BLaER1 treated with 17β-estradiol and CSF1 and Interleukin-3, amounts not matched to agents 10 nM and 100 nM (cell line): ENCODE data around the gene SDSL.

Experiments used
- H3K27ac ChIP-seq, 11 experiments: shearing (Covaris generic); formaldehyde crosslinking; 2 replicates each; pipeline ENCODE4 v1.8.1; 2022
- H3K27me3 ChIP-seq, 11 experiments: shearing (Covaris generic); formaldehyde crosslinking; 2 replicates each; pipeline ENCODE4 v1.8.1; 2022
- H3K36me3 ChIP-seq, 11 experiments: shearing (Covaris generic); formaldehyde crosslinking; 2 replicates each; pipeline ENCODE4 v1.8.1; 2022
- H3K4me1 ChIP-seq, 10 experiments: shearing (Covaris generic); formaldehyde crosslinking; 2 replicates each; pipeline ENCODE4 v1.8.1; 2022
- H3K4me2 ChIP-seq, 11 experiments: shearing (Covaris generic); formaldehyde crosslinking; 2 replicates each; pipeline ENCODE4 v1.8.1; 2022
- H3K4me3 ChIP-seq, 10 experiments: shearing (Covaris generic); formaldehyde crosslinking; 2 replicates each; pipeline ENCODE4 v1.8.1; 2022
- H3K9ac ChIP-seq, 11 experiments: shearing (Covaris generic); formaldehyde crosslinking; 2 replicates each; pipeline ENCODE4 v1.8.1; 2022
- H3K9me3 ChIP-seq, 11 experiments: shearing (Covaris generic); formaldehyde crosslinking; replicated peaks in 1 of 11; 2 replicates each; pipeline ENCODE4 v1.8.1; 2022
- H4K20me1 ChIP-seq, 11 experiments: shearing (Covaris generic); formaldehyde crosslinking; 2 replicates each; pipeline ENCODE4 v1.8.1; 2022
- Cebpa-rat ChIP-seq, 11 experiments: shearing (Covaris generic); IDR thresholded peaks; 2 replicates each; pipeline ENCODE4 v1.8.1; 2022

The SDSL gene

DNA sequence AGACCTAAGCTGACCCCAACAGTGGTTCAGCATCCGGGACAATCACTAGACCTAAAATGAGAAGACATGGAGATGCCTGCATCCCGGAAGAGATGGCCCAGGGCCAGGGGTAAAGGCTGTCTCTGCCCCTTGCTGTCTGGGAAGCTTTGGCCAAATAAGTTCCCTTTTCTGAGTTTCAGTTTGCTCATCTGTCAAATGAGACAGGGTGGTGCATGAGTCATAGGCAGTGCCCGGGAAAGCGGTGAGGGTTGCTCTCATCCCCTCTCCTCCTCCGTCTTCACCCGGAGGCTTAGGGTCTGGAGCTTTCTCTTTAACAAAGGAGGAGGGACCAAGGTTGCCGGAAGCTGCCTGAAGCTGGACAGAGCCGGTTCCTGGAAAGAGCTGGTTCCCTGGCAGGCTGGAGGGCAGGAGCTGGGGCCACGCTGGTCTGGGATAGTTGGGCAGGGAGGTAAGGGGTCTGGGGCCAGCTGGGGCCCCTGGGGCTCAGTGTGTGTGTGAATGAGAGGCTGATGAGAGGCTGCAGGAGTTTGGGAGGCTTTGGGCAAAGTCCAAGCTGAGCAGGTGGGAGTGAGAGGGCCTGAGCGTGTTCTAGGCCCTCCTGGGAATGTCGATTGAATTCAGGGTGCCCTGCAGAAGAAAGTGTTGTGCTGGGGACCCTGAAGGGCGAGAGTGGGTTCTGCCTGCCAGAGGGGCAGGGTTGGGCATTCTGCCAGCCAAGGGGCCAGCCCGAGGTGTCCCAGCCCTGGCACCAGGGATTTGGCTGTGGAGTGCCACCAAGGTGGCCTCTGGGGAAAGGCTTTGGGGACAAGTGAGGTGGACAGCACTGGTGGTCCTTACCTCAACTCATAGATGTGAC lies at the start of gene SDSL:
Gene SDSL (plus strand): TSS at position 351 of the 856 bp plus-strand sequence. CDS start 5,603 bp downstream, outside the sequence.
- H3K9me3 ChIP-seq, result no peaks in the 10 kb centered on the region
- peaks cover 8 to 16% (median 9%) of the 10 kb centered on the region in 11 experiments for H3K27me3 ChIP-seq
- TF ChIP-seq Cebpa-rat (IDR thresholded peaks at IDR 0.05), result no peak
- no peaks in the 10 kb centered on the region for H3K36me3 ChIP-seq
- H3K4me2 ChIP-seq, result peak within 1 kb of the TSS; percentile 54 to 99 (median 81)
- H4K20me1 ChIP-seq, result no peaks in the 10 kb centered on the region; a peak in 1 of 22 replicates
- H3K4me1 ChIP-seq, result peaks cover 14 to 70% (median 25%) of the 10 kb centered on the region in 10 experiments
- H3K4me3 ChIP-seq, result peak within 1 kb of the TSS in 8 of 10 experiments; percentile 28 to 68 (median 56); a peak in 14 of 20 replicates
- peak within 1 kb of the TSS; percentile 15 to 91 (median 68); a peak in 18 of 22 replicates for H3K9ac ChIP-seq
- peak within 1 kb of the TSS; percentile 21 to 86 (median 76); a peak in 19 of 22 replicates for H3K27ac ChIP-seq

DNA sequence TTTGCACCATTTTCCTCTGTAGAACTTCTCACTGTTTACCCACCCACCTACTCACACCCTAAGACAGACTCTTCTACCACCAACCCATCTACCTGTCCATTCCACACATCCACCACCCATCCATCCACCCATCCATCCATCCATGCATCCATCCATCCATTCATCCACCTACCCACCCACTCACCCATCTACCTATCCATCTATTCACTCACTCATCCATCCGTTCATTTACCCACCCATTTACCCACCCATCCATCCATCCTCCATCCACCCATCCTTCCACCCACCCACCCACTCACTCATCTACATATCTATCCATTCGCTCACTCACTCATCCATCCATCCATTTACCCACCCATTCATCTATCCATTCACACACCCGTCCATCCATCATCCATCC lies 48.7 kb upstream of the SDSL start:
- H4K20me1 ChIP-seq, result peaks cover 0 to 46% (median 6%) of the 10 kb centered on the region in 11 experiments; a peak in 12 of 22 replicates
- no peak overlapping the region for H3K4me2 ChIP-seq
- peaks cover 8 to 24% (median 20%) of the 10 kb centered on the region in 10 experiments; a peak in 19 of 20 replicates for H3K4me1 ChIP-seq
- TF ChIP-seq Cebpa-rat (IDR thresholded peaks at IDR 0.05), result no peak
- peaks cover 0 to 13% (median 0%) of the 10 kb centered on the region in 11 experiments; a peak in 5 of 22 replicates for H3K9me3 ChIP-seq
- H3K27ac ChIP-seq, result no peak overlapping the region
- H3K27me3 ChIP-seq, result peaks cover 0 to 5% (median 0%) of the 10 kb centered on the region in 11 experiments; a peak in 1 of 22 replicates
- H3K9ac ChIP-seq, result no peak overlapping the region
- no peak overlapping the region for H3K4me3 ChIP-seq
- peaks cover 5 to 89% (median 22%) of the 10 kb centered on the region in 11 experiments; a peak in 15 of 22 replicates for H3K36me3 ChIP-seq

- H3K27ac ChIP-seq, result no peak overlapping the region
- no peak overlapping the region for H3K4me2 ChIP-seq
- H4K20me1 ChIP-seq, result peaks cover 0 to 41% (median 6%) of the 10 kb centered on the region in 11 experiments; a peak in 11 of 22 replicates
- TF ChIP-seq Cebpa-rat (IDR thresholded peaks at IDR 0.05), result no peak
- no peak overlapping the region for H3K9ac ChIP-seq
- peaks cover 8 to 24% (median 20%) of the 10 kb centered on the region in 10 experiments; a peak in 19 of 20 replicates for H3K4me1 ChIP-seq
- H3K27me3 ChIP-seq, result peaks cover 0 to 5% (median 0%) of the 10 kb centered on the region in 11 experiments; a peak in 1 of 22 replicates
- peaks cover 5 to 91% (median 22%) of the 10 kb centered on the region in 11 experiments; a peak in 15 of 22 replicates for H3K36me3 ChIP-seq
- peaks cover 0 to 13% (median 0%) of the 10 kb centered on the region in 11 experiments; a peak in 5 of 22 replicates for H3K9me3 ChIP-seq
- no peak overlapping the region for H3K4me3 ChIP-seq
Measured at GRCh38 chr12:113373969-113374368, 48.2 kb upstream of the SDSL start.

GRCh38 chr12:113374823-113375428 lies 47.3 kb upstream of the SDSL start:
- Histone ChIP-seq H3K9ac (no peak overlapping the region), H3K4me1 (peaks cover 8 to 24% (median 20%) of the 10 kb centered on the region in 10 experiments; a peak in 19 of 20 replicates), H3K4me2 (no peak overlapping the region; a peak in 1 of 22 replicates), H4K20me1 (peaks cover 0 to 32% (median 6%) of the 10 kb centered on the region in 11 experiments; a peak in 9 of 22 replicates), H3K27ac (no peak overlapping the region), H3K4me3 (no peak overlapping the region), H3K27me3 (peaks cover 0 to 5% (median 0%) of the 10 kb centered on the region in 11 experiments; a peak in 1 of 22 replicates), H3K36me3 (peaks cover 5 to 95% (median 22%) of the 10 kb centered on the region in 11 experiments; a peak in 15 of 22 replicates), H3K9me3 (peaks cover 0 to 13% (median 0%) of the 10 kb centered on the region in 11 experiments; a peak in 5 of 22 replicates)
- no peak for TF ChIP-seq Cebpa-rat (IDR thresholded peaks at IDR 0.05)

DNA sequence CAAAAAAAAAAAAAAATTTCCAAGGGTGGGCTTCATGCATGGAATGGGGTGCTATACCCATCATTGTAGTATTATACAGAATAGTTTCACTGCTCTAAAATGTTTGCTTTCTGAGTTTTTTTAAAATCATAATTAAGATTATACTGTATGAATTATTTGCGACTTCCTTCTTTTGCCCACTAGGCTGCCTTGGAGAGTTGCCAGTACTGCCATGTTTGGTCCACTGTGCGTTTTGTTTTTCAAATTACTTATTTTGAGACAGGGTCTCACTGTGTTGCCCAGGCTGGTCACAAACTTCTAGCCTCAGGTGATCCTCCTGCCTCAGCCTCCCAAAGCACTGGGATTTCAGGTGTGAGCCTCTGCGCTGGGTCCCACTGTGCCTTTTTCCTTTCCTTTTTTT lies 43.9 kb upstream of the SDSL start:
- Histone ChIP-seq H3K4me2 (no peak overlapping the region), H3K9ac (no peak overlapping the region), H4K20me1 (peaks cover 0 to 17% (median 0%) of the 10 kb centered on the region in 11 experiments; a peak in 3 of 22 replicates), H3K4me3 (no peak overlapping the region), H3K27me3 (peaks cover 0 to 5% (median 0%) of the 10 kb centered on the region in 11 experiments; a peak in 1 of 22 replicates), H3K4me1 (peaks cover 0 to 13% (median 8%) of the 10 kb centered on the region in 10 experiments; a peak in 10 of 20 replicates), H3K27ac (no peak overlapping the region), H3K36me3 (peaks cover 5 to 96% (median 22%) of the 10 kb centered on the region in 11 experiments; a peak in 16 of 22 replicates), H3K9me3 (peaks cover 0 to 13% (median 0%) of the 10 kb centered on the region in 11 experiments; a peak in 5 of 22 replicates)
- TF ChIP-seq Cebpa-rat (IDR thresholded peaks at IDR 0.05), result no peak

DNA sequence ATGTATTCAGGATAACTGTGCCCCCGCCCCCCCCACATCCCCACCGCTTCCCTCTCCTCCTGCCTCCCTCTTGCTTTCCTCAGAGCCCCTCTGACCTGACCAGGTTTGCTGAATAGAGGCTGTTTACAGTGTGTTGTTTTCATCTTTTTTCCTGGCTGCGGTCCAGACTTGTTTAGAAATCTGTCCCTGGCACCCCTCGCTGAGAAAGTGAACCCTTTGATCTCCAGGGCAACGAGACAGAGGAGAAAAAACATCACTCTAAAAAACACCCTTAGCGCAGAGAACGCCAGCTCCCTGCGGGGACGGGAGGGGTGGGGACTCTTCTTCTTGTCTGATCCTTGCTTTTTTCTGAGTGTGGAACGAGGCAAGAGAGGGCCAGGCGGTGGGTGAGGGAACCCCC lies 41.0 kb upstream of the SDSL start:
- H3K9me3 ChIP-seq, result no peaks in the 10 kb centered on the region
- no peak overlapping the region for H3K4me3 ChIP-seq
- H4K20me1 ChIP-seq, result peaks cover 0 to 17% (median 0%) of the 10 kb centered on the region in 11 experiments; a peak in 3 of 22 replicates

GRCh38 chr12:113382206-113382605 lies 40.0 kb upstream of the SDSL start:
- Histone ChIP-seq H3K27me3 (peaks cover 0 to 5% (median 0%) of the 10 kb centered on the region in 11 experiments; a peak in 1 of 22 replicates), H3K9me3 (no peaks in the 10 kb centered on the region), H3K4me2 (no peak overlapping the region), H3K9ac (no peak overlapping the region), H3K36me3 (peaks cover 0 to 99% (median 12%) of the 10 kb centered on the region in 11 experiments; a peak in 13 of 22 replicates), H3K4me3 (no peak overlapping the region), H3K27ac (no peak overlapping the region), H3K4me1 (no peaks in the 10 kb centered on the region), H4K20me1 (peaks cover 0 to 17% (median 0%) of the 10 kb centered on the region in 11 experiments; a peak in 4 of 22 replicates)
- TF ChIP-seq Cebpa-rat (IDR thresholded peaks at IDR 0.05), result no peak

More for the DNA sequence above, 41.0 kb upstream of the SDSL start:
- Histone ChIP-seq H3K27ac (no peak overlapping the region), H3K27me3 (peaks cover 0 to 5% (median 0%) of the 10 kb centered on the region in 11 experiments; a peak in 1 of 22 replicates), H3K4me2 (no peak overlapping the region), H3K36me3 (peaks cover 0 to 99% (median 11%) of the 10 kb centered on the region in 11 experiments; a peak in 14 of 22 replicates), H3K4me1 (peaks cover 0 to 3% (median 0%) of the 10 kb centered on the region in 10 experiments; a peak in 3 of 20 replicates), H3K9ac (no peak overlapping the region)
- no peak for TF ChIP-seq Cebpa-rat (IDR thresholded peaks at IDR 0.05)

DNA sequence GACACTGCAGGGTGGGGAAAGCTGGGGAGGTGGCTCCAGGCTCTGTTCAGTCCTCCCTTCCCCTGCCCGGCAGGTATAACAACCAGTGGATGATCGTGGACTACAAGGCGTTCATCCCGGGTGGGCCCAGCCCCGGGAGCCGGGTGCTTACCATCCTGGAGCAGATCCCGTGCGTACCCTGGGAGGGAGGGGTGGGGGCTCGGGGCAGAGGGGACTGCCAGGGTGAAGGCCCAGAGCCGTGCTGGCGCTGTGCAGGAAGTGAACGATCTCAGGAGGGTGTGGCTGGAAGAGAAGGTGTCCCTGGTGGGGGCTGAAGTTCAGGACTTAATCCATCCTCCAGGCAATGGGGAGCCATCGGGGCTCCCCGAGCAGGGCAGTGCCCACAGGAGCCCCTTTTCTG lies 37.4 kb upstream of the SDSL start:
- Histone ChIP-seq H3K36me3 (peaks cover 0 to 97% (median 13%) of the 10 kb centered on the region in 11 experiments; a peak in 13 of 22 replicates), H4K20me1 (peaks cover 0 to 17% (median 0%) of the 10 kb centered on the region in 11 experiments; a peak in 4 of 22 replicates), H3K9me3 (no peaks in the 10 kb centered on the region), H3K27ac (no peak overlapping the region), H3K9ac (no peak overlapping the region), H3K4me1 (no peaks in the 10 kb centered on the region), H3K4me2 (no peak overlapping the region), H3K4me3 (no peak overlapping the region), H3K27me3 (no peaks in the 10 kb centered on the region)
- no peak for TF ChIP-seq Cebpa-rat (IDR thresholded peaks at IDR 0.05)
